Calu3 (cell line): Measurements from ENCODE around the gene LYPD4. TPM values are rescaled to one million over a fixed set of nuclear protein-coding genes. Genes with fewer than 3 reads are reported as not detected.

Experiments used
- BruUV-seq: library from RNA; stranded (reverse); fragments of 400-500 nt; replicated peaks from 2 replicates; lab custom pipeline; 2021; lab: Mats Ljungman, UMichigan
- CTCF ChIA-PET: fragments of 300-600 bp; sonication (Branson Sonifier 250); formaldehyde crosslinking; loops from one replicate; lab custom pipeline; 2022; ENCODE audit warnings: antibody characterized with exemption; lab: Charles Lee
- DNase-seq: peaks from one replicate; pipeline ENCODE4 v3.0.0; 2022
- H3K27ac Mint-ChIP-seq: one replicate; pipeline ENCODE4 v1.8.0; 2022; ENCODE audit warnings: mixed read lengths; ENCODE audit not compliant: unreplicated experiment
- H3K27me3 Mint-ChIP-seq: one replicate; pipeline ENCODE4 v1.8.0; 2022; ENCODE audit warnings: mixed read lengths; ENCODE audit not compliant: unreplicated experiment
- H3K36me3 Mint-ChIP-seq: one replicate; pipeline ENCODE4 v1.8.0; 2022; ENCODE audit warnings: mild to moderate bottlenecking, moderate library complexity, mixed read lengths; ENCODE audit not compliant: insufficient read depth, unreplicated experiment
- H3K4me1 Mint-ChIP-seq: one replicate; pipeline ENCODE4 v1.8.0; 2022; ENCODE audit warnings: mild to moderate bottlenecking, low read depth, mixed read lengths; ENCODE audit not compliant: unreplicated experiment
- H3K4me3 Mint-ChIP-seq: one replicate; pipeline ENCODE4 v1.8.0; 2022; ENCODE audit warnings: mild to moderate bottlenecking, low read depth, moderate library complexity, mixed read lengths; ENCODE audit not compliant: unreplicated experiment
- H3K9me3 Mint-ChIP-seq: one replicate; pipeline ENCODE4 v1.8.0; 2022; ENCODE audit warnings: low read depth, mixed read lengths; ENCODE audit not compliant: unreplicated experiment
- CTCF ChIP-seq: fragments of 200-600 bp; IDR thresholded peaks from one replicate; pipeline ENCODE4 v1.8.0; 2022; ENCODE audit warnings: antibody characterized with exemption; ENCODE audit not compliant: unreplicated experiment
- intact Hi-C: fragments of 100-400 bp; cut with micrococcal nuclease; formaldehyde crosslinking; loops from one replicate; pipeline ENCODE4 v1.10.0; 2022; ENCODE audit not compliant: unreplicated experiment
- total RNA-seq: library from RNA; stranded (reverse); gene quantifications from 2 replicates; pipeline ENCODE4 v1.2.3, GENCODE V29; 2022

Gene LYPD4
- total RNA-seq, 1 experiment from 2014 or later = not detected

GRCh38 chr19:41807176-41807575 lies 37.3 kb downstream of the LYPD4 start:
- H3K9me3 Mint-ChIP-seq = no peaks in the 10 kb centered on the region
- no peak overlapping the region for H3K27ac Mint-ChIP-seq
- DNase-seq = no peak
- CTCF ChIA-PET = no interaction called here
- H3K4me3 Mint-ChIP-seq = no peak overlapping the region
- BruUV-seq = no TSS peak
- intact Hi-C loops = no loop called here
- no peaks in the 10 kb centered on the region for H3K4me1 Mint-ChIP-seq
- H3K27me3 Mint-ChIP-seq = peaks cover 97% of the 10 kb centered on the region
- H3K36me3 Mint-ChIP-seq = no peaks in the 10 kb centered on the region
- TF ChIP-seq CTCF = no peak

- intact Hi-C loops = no loop called here
- TF ChIP-seq CTCF = no peak
- Mint-ChIP-seq H3K4me3 (no peak overlapping the region), H3K4me1 (peaks cover 5% of the 10 kb centered on the region), H3K27me3 (peaks cover 70% of the 10 kb centered on the region), H3K27ac (no peak overlapping the region), H3K9me3 (no peaks in the 10 kb centered on the region), H3K36me3 (no peaks in the 10 kb centered on the region)
- no peak for DNase-seq
- BruUV-seq = no TSS peak
- CTCF ChIA-PET = interaction anchor here (0.8 to 1.2 kb wide), 2 partner anchors 11 to 12 kb away, joined by 3 to 4 read pairs; no protein-coding TSS in a partner anchor
These were observed 40.1 kb downstream of the LYPD4 start for GRCh38 chr19:41804336-41804735.

- Mint-ChIP-seq H3K4me1 (peaks cover 11% of the 10 kb centered on the region), H3K27me3 (peaks cover 54% of the 10 kb centered on the region), H3K4me3 (no peak overlapping the region), H3K27ac (no peak overlapping the region), H3K9me3 (no peaks in the 10 kb centered on the region), H3K36me3 (no peaks in the 10 kb centered on the region)
- DNase-seq = no peak
- intact Hi-C loops = no loop called here
- CTCF ChIA-PET = interaction anchor here (0.6 to 1.9 kb wide), 3 partner anchors 10 to 32 kb away, joined by 4 to 5 read pairs (median 5); no protein-coding TSS in a partner anchor
- TF ChIP-seq CTCF = no peak
- no TSS peak for BruUV-seq
These were observed 41.7 kb downstream of the LYPD4 start for GRCh38 chr19:41802770-41803169.

- BruUV-seq = no TSS peak
- no peak for DNase-seq
- Mint-ChIP-seq H3K27me3 (peaks cover 52% of the 10 kb centered on the region), H3K27ac (no peak overlapping the region), H3K4me3 (no peak overlapping the region), H3K4me1 (peaks cover 11% of the 10 kb centered on the region), H3K36me3 (no peaks in the 10 kb centered on the region), H3K9me3 (no peaks in the 10 kb centered on the region)
- TF ChIP-seq CTCF = no peak
- CTCF ChIA-PET = interaction anchor here (0.5 to 1.9 kb wide), 3 partner anchors 9 to 19 kb away, joined by 4 to 5 read pairs (median 4); no protein-coding TSS in a partner anchor
- intact Hi-C loops = no loop called here
These were observed 42.7 kb downstream of the LYPD4 start for GRCh38 chr19:41801792-41802211.
